AG09319 (cell line): Measurements from ENCODE around the gene TCF7L2.

Experiments used
- DNase-seq: peaks from one replicate; pipeline ENCODE4 v3.0.0-alpha.2; 2010; ENCODE audit warnings: low read depth; ENCODE audit errors: extremely low read depth
- TF ChIP-seq, protein P1 (sequence below): IDR thresholded peaks from 2 replicates; pipeline ENCODE4 v1.5.1; 2011; ENCODE audit warnings: low read depth, mild to moderate bottlenecking, inconsistent platforms, low read length, moderate library complexity

Gene TCF7L2

DNA sequence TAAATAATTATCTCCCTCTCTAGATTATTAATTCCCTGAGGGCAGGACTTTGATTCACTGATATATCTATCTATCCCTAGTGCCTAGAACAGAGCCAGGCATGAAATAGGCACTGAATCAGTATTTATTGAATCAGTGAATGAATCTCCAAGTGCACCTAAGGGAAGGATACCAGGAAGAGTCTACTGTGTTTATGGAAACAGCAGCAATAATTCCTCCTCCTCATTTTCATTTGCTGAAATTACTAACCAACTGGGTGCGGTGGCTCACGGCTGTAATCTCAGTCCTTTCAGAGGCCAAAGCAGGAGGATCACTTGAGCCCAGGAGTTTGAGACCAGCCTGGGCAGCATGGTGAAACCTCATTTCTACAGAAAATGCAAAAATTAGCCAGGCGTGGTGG is 161.2 kb downstream of the TCF7L2 start:
- no peak for DNase-seq
- TF ChIP-seq, protein P1, sequence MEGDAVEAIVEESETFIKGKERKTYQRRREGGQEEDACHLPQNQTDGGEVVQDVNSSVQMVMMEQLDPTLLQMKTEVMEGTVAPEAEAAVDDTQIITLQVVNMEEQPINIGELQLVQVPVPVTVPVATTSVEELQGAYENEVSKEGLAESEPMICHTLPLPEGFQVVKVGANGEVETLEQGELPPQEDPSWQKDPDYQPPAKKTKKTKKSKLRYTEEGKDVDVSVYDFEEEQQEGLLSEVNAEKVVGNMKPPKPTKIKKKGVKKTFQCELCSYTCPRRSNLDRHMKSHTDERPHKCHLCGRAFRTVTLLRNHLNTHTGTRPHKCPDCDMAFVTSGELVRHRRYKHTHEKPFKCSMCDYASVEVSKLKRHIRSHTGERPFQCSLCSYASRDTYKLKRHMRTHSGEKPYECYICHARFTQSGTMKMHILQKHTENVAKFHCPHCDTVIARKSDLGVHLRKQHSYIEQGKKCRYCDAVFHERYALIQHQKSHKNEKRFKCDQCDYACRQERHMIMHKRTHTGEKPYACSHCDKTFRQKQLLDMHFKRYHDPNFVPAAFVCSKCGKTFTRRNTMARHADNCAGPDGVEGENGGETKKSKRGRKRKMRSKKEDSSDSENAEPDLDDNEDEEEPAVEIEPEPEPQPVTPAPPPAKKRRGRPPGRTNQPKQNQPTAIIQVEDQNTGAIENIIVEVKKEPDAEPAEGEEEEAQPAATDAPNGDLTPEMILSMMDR: no peak

GRCh38 chr10:113111900-113112853 is 162.1 kb downstream of the TCF7L2 start:
- DNase-seq: no peak
- TF ChIP-seq, protein P1: no peak

- no peak for DNase-seq
- TF ChIP-seq, protein P1: no peak
Observed at GRCh38 chr10:113113241-113113640, 163.2 kb downstream of the TCF7L2 start.

GRCh38 chr10:113113918-113114317 is 163.9 kb downstream of the TCF7L2 start:
- TF ChIP-seq, protein P1: no peak
- DNase-seq: no peak

DNA sequence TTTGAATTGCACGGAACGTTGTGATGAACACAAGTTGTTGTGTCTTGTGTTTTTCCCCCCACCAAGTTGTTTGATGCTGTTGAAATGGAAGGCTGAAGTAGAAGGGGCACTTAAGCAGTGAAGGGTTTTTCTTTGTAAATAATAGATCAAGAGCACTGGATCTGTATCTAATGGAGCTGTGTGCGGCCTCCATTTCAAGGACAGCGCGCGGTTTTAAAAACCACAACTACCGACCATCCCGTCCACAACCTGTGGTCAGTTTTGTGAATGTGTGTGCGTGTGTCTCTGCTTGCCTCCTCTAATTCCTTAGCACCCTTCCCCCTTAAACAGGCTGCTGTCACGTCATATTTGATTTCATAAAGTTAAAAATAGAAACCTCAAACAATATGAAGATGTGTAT is 165.5 kb downstream of the TCF7L2 start:
- TF ChIP-seq, protein P1: no peak

DNA sequence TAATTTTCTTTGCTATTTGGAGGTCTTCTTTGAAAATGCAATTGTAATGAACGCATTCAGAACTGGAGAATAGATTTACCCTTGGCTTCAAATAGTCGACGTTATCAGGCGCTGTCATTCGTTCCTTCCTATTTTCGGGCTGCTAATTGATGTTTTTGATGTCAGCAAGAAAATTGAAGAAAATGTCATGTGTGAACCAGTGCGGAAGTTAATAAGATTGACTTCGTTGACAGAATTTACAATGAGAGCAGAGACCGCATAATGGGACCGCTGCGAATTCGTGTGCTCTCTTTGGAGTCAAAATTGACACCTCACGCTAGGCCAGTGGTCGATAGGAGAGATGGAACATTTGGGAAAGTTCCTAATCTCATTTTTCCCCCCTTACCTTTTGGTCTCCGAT is 168.8 kb downstream of the TCF7L2 start:
- TF ChIP-seq, protein P1: no peak
- no peak for DNase-seq

More for the DNA sequence above, 165.5 kb downstream of the TCF7L2 start:
- no peak for DNase-seq

GRCh38 chr10:113119801-113120200 is 169.8 kb downstream of the TCF7L2 start:
- TF ChIP-seq, protein P1: no peak

More at GRCh38 chr10:113119801-113120200, 169.8 kb downstream of the TCF7L2 start:
- DNase-seq: no peak
